WTC11 (cell line): ENCODE measurements around the gene RASL12. TPM values are rescaled to one million over a fixed set of nuclear protein-coding genes. Genes with fewer than 3 reads are reported as not detected.
A peak's percentile ranks its signal among the peaks of the same experiment; 100 is the strongest.

Source experiments
- ATAC-seq: fragments of 200-7000 bp; cut with Tn5 transposase; 2 replicates; pipeline ENCODE4 v1.10.0; 2021; ENCODE audit warnings: mild to moderate bottlenecking, moderate library complexity
- CTCF ChIA-PET: fragments of 300-600 bp; sonication (Branson Sonifier 250); formaldehyde crosslinking; loops from one replicate; lab custom pipeline; 2021; ENCODE audit warnings: antibody characterized with exemption; lab: Charles Lee
- POLR2A ChIA-PET: fragments of 350-600 bp; sonication (Branson Sonifier 250); formaldehyde crosslinking; loops from one replicate; lab custom pipeline; 2021; ENCODE audit warnings: antibody characterized with exemption; lab: Charles Lee
- DNase-seq: peaks from one replicate; pipeline ENCODE4 v3.0.0; 2021; ENCODE audit warnings: low spot score
- H3K27ac Mint-ChIP-seq: 2 replicates; pipeline ENCODE4 v1.8.0; 2021; ENCODE audit warnings: mixed read lengths
- H3K27me3 Mint-ChIP-seq: 2 replicates; pipeline ENCODE4 v1.8.0; 2021; ENCODE audit warnings: low read depth, mild to moderate bottlenecking, moderate library complexity, mixed read lengths
- H3K36me3 Mint-ChIP-seq: 2 replicates; pipeline ENCODE4 v1.8.0; 2021; ENCODE audit warnings: mixed read lengths
- H3K4me1 Mint-ChIP-seq: 2 replicates; pipeline ENCODE4 v1.8.0; 2022; ENCODE audit warnings: mixed read lengths
- H3K4me3 Mint-ChIP-seq: 2 replicates; pipeline ENCODE4 v1.8.0; 2021; ENCODE audit warnings: mild to moderate bottlenecking, moderate library complexity, mixed read lengths
- H3K9me3 Mint-ChIP-seq: 2 replicates; pipeline ENCODE4 v1.8.0; 2021; ENCODE audit warnings: mixed read lengths
- ATF3 ChIP-seq: sonication (generic); formaldehyde crosslinking; conservative IDR thresholded peaks from 2 replicates; pipeline ENCODE4 v1.8.1; 2022; ENCODE audit warnings: mild to moderate bottlenecking, missing genetic modification reagents
- CREB1 ChIP-seq: sonication (generic); formaldehyde crosslinking; IDR thresholded peaks from 2 replicates; pipeline ENCODE4 v1.8.0; 2023; ENCODE audit warnings: mild to moderate bottlenecking, missing genetic modification reagents
- E2F1 ChIP-seq: sonication (generic); formaldehyde crosslinking; IDR thresholded peaks from 2 replicates; pipeline ENCODE4 v1.8.0; 2022; ENCODE audit warnings: mild to moderate bottlenecking, missing genetic modification reagents
- ESRRA ChIP-seq: sonication (generic); formaldehyde crosslinking; IDR thresholded peaks from 2 replicates; pipeline ENCODE4 v1.8.1; 2022; ENCODE audit warnings: mild to moderate bottlenecking, missing genetic modification reagents, borderline replicate concordance
- FOXP1 ChIP-seq: sonication (generic); formaldehyde crosslinking; IDR thresholded peaks from 2 replicates; pipeline ENCODE4 v1.8.0; 2022; ENCODE audit warnings: missing genetic modification reagents, mild to moderate bottlenecking, moderate library complexity, borderline replicate concordance
- FOXP4 ChIP-seq: sonication (generic); formaldehyde crosslinking; IDR thresholded peaks from 2 replicates; pipeline ENCODE4 v1.8.0; 2022; ENCODE audit warnings: mild to moderate bottlenecking, missing genetic modification reagents
- GABPB1 ChIP-seq: sonication (generic); formaldehyde crosslinking; IDR thresholded peaks from 2 replicates; pipeline ENCODE4 v1.8.1; 2023; ENCODE audit warnings: mild to moderate bottlenecking, missing genetic modification reagents
- GTF2I ChIP-seq: fragments of 250-450 bp; sonication (Bioruptor Pico); conservative IDR thresholded peaks from 2 replicates; pipeline ENCODE4 v1.4.0; 2021; ENCODE audit warnings: mild to moderate bottlenecking
- HMGXB4 ChIP-seq: sonication (generic); formaldehyde crosslinking; IDR thresholded peaks from 2 replicates; pipeline ENCODE4 v1.8.1; 2023; ENCODE audit warnings: mild to moderate bottlenecking, moderate library complexity, missing genetic modification reagents
- MYBL2 ChIP-seq: sonication (generic); formaldehyde crosslinking; IDR thresholded peaks from 2 replicates; pipeline ENCODE4 v1.8.1; 2023; ENCODE audit warnings: mild to moderate bottlenecking, moderate library complexity, missing genetic modification reagents
- NFATC4 ChIP-seq: fragments of 250-450 bp; sonication (Bioruptor Pico); IDR thresholded peaks from 2 replicates; pipeline ENCODE4 v1.9.0; 2021; ENCODE audit warnings: mild to moderate bottlenecking
- NR3C1 ChIP-seq: sonication (generic); formaldehyde crosslinking; conservative IDR thresholded peaks from 2 replicates; pipeline ENCODE4 v1.8.1; 2023; ENCODE audit warnings: low read depth, mild to moderate bottlenecking, missing genetic modification reagents
- PRDM15 ChIP-seq: sonication (generic); formaldehyde crosslinking; IDR thresholded peaks from 2 replicates; pipeline ENCODE4 v1.8.0; 2022; ENCODE audit warnings: missing genetic modification reagents
- STAT6 ChIP-seq: sonication (generic); formaldehyde crosslinking; conservative IDR thresholded peaks from 2 replicates; pipeline ENCODE4 v1.8.1; 2023; ENCODE audit warnings: mild to moderate bottlenecking, low read depth, missing genetic modification reagents, moderate library complexity
- TCF7 ChIP-seq: sonication (generic); formaldehyde crosslinking; IDR thresholded peaks from 2 replicates; pipeline ENCODE4 v1.8.0; 2022; ENCODE audit warnings: mild to moderate bottlenecking, low read depth, missing genetic modification reagents, moderate library complexity
- TEAD1 ChIP-seq: sonication (generic); formaldehyde crosslinking; IDR thresholded peaks from 2 replicates; pipeline ENCODE4 v1.8.0; 2022; ENCODE audit warnings: mild to moderate bottlenecking, missing genetic modification reagents
- ZNF121 ChIP-seq: sonication (generic); formaldehyde crosslinking; IDR thresholded peaks from 2 replicates; pipeline ENCODE4 v1.8.0; 2023; ENCODE audit warnings: missing genetic modification reagents
- ZNF232 ChIP-seq: sonication (generic); formaldehyde crosslinking; IDR thresholded peaks from 2 replicates; pipeline ENCODE4 v1.8.0; 2022; ENCODE audit warnings: mild to moderate bottlenecking, missing genetic modification reagents
- ZNF317 ChIP-seq: sonication (generic); formaldehyde crosslinking; IDR thresholded peaks from 2 replicates; pipeline ENCODE4 v1.8.1; 2023; ENCODE audit warnings: low read depth, mild to moderate bottlenecking, moderate library complexity, missing genetic modification reagents, borderline replicate concordance
- ZSCAN18 ChIP-seq: fragments of 250-450 bp; sonication (Bioruptor Pico); IDR thresholded peaks from 2 replicates; pipeline ENCODE4 v2.1.2; 2022; ENCODE audit warnings: mild to moderate bottlenecking, moderate library complexity
- total RNA-seq: library from RNA; stranded (reverse); gene quantifications from 3 replicates; pipeline ENCODE4 v1.2.3, GENCODE V29; 2021

Gene RASL12
- total RNA-seq, 1 experiment from 2014 or later, result 5.6 TPM

GRCh38 chr15:65042776-65043327, 24.9 kb downstream of the RASL12 start (continued):
- TF ChIP-seq HMGXB4 (CRISPR knock-in tag), result no peak
- no peak for TF ChIP-seq ZNF121 (CRISPR knock-in tag)

GRCh38 chr15:65041787-65042186, 26.0 kb downstream of the RASL12 start:
- H3K4me1 Mint-ChIP-seq, result peaks cover 5% of the 10 kb centered on the region; the same call in 1 of the 2 replicates
- ATAC-seq (no peak), DNase-seq (no peak)
- no peak overlapping the region for H3K27ac Mint-ChIP-seq
- ChIA-PET CTCF (interaction anchor here (1.4 to 4.9 kb wide), 3 partner anchors 36 to 60 kb away, joined by 3 to 34 read pairs (median 10); no protein-coding TSS in a partner anchor), POLR2A (no interaction called here)
- no peaks in the 10 kb centered on the region; the same call in 1 of the 2 replicates for H3K27me3 Mint-ChIP-seq
- H3K36me3 Mint-ChIP-seq, result no peaks in the 10 kb centered on the region
- TF ChIP-seq GTF2I (CRISPR knock-in tag) (0 out of 2 replicates have a peak, but pooled peaks have one; percentile 14), FOXP1 (CRISPR knock-in tag) (no peak), ZNF317 (CRISPR knock-in tag) (no peak)
- H3K9me3 Mint-ChIP-seq, result no peaks in the 10 kb centered on the region
- H3K4me3 Mint-ChIP-seq, result no peak overlapping the region

GRCh38 chr15:65040461-65040860, 27.3 kb downstream of the RASL12 start:
- no peak for ATAC-seq
- no peak for DNase-seq
- Mint-ChIP-seq H3K4me1 (peaks cover 5% of the 10 kb centered on the region; the same call in 1 of the 2 replicates), H3K4me3 (no peak overlapping the region), H3K27me3 (no peaks in the 10 kb centered on the region; the same call in 1 of the 2 replicates), H3K9me3 (no peaks in the 10 kb centered on the region), H3K36me3 (no peaks in the 10 kb centered on the region), H3K27ac (no peak overlapping the region)
- ChIA-PET CTCF (no interaction called here), POLR2A (no interaction called here)
- TF ChIP-seq ZNF232, result no peak
- TF ChIP-seq FOXP4 (CRISPR knock-in tag), result no peak
- no peak for TF ChIP-seq PRDM15 (CRISPR knock-in tag)
- no peak for TF ChIP-seq NR3C1 (CRISPR knock-in tag)
- TF ChIP-seq E2F1 (CRISPR knock-in tag), result no peak
- TF ChIP-seq NFATC4 (CRISPR knock-in tag), result no peak
- no peak for TF ChIP-seq ESRRA (CRISPR knock-in tag)
- TF ChIP-seq TCF7 (CRISPR knock-in tag), result no peak
- no peak for TF ChIP-seq ZSCAN18 (CRISPR knock-in tag)
- no peak for TF ChIP-seq GABPB1
- TF ChIP-seq STAT6, result no peak
- TF ChIP-seq TEAD1 (CRISPR knock-in tag), result no peak
- no peak for TF ChIP-seq MYBL2
- TF ChIP-seq ATF3 (CRISPR knock-in tag), result no peak
- TF ChIP-seq CREB1 (CRISPR knock-in tag), result no peak
